GM23338 (cell line): ENCODE measurements around the gene LIME1. TPM values are rescaled to one million over a fixed set of nuclear protein-coding genes. Genes with fewer than 3 reads are reported as not detected.
A peak's percentile ranks its signal among the peaks of the same experiment; 100 is the strongest.

ENCODE experiments used
- ATAC-seq: fragments of 200-7000 bp; cut with Tn5 transposase; 3 replicates; pipeline ENCODE4 v1.9.1; 2020
- DNase-seq: peaks from one replicate; pipeline ENCODE4 v3.0.0-alpha.2; 2015; ENCODE audit warnings: low spot score
- H2AFZ ChIP-seq: fragments of 200-600 bp; sonication (generic); 2 replicates; pipeline ENCODE4 v1.8.0; 2016; ENCODE audit warnings: antibody characterized with exemption, mild to moderate bottlenecking, moderate library complexity
- H3F3A ChIP-seq: fragments of 200-600 bp; sonication (generic); replicated peaks from 2 replicates; pipeline ENCODE4 v1.8.0; 2017; ENCODE audit warnings: antibody characterized with exemption, mixed run types, low read depth
- H3K27ac ChIP-seq: fragments of 200-600 bp; sonication (generic); 2 replicates; pipeline ENCODE4 v1.6.1; 2016; ENCODE audit warnings: low read depth
- H3K27me3 ChIP-seq: fragments of 200-600 bp; sonication (generic); 2 replicates; pipeline ENCODE4 v1.8.0; 2016; ENCODE audit warnings: mild to moderate bottlenecking, mixed run types, moderate library complexity; ENCODE audit not compliant: insufficient read depth
- H3K36me3 ChIP-seq: fragments of 200-600 bp; sonication (generic); 2 replicates; pipeline ENCODE4 v1.8.0; 2016; ENCODE audit warnings: mild to moderate bottlenecking; ENCODE audit not compliant: insufficient read depth
- H3K4me1 ChIP-seq: fragments of 200-600 bp; sonication (generic); 2 replicates; pipeline ENCODE4 v1.8.0; 2016; ENCODE audit warnings: mild to moderate bottlenecking, moderate library complexity; ENCODE audit not compliant: insufficient read depth
- H3K4me2 ChIP-seq: fragments of 200-600 bp; sonication (generic); 2 replicates; pipeline ENCODE4 v1.7.1; 2017; ENCODE audit warnings: mixed run types
- H3K4me3 ChIP-seq: fragments of 200-600 bp; sonication (generic); 2 replicates; pipeline ENCODE4 v1.6.1; 2016; ENCODE audit warnings: mixed run types
- H3K79me2 ChIP-seq: fragments of 200-600 bp; sonication (generic); replicated peaks from 2 replicates; pipeline ENCODE4 v1.8.0; 2017; ENCODE audit warnings: mild to moderate bottlenecking; ENCODE audit not compliant: insufficient read depth
- H3K9me2 ChIP-seq: fragments of 200-600 bp; sonication (generic); 2 replicates; pipeline ENCODE4 v1.8.0; 2017; ENCODE audit not compliant: insufficient read depth
- H4K20me1 ChIP-seq: fragments of 200-600 bp; sonication (generic); replicated peaks from 2 replicates; pipeline ENCODE4 v1.8.0; 2017; ENCODE audit warnings: mild to moderate bottlenecking; ENCODE audit not compliant: insufficient read depth
- H3K27ac Mint-ChIP-seq: 2 replicates; pipeline ENCODE4 v1.8.0; 2020; ENCODE audit warnings: inconsistent platforms, mild to moderate bottlenecking, moderate library complexity, mixed read lengths
- H3K27me3 Mint-ChIP-seq: 3 replicates; pipeline ENCODE4 v1.8.0; 2022; ENCODE audit warnings: low read depth, mild to moderate bottlenecking, moderate library complexity, mixed read lengths, inconsistent platforms; ENCODE audit not compliant: insufficient read depth, poor library complexity
- H3K36me3 Mint-ChIP-seq: 3 replicates; pipeline ENCODE4 v1.8.0; 2021; ENCODE audit warnings: low read depth, mild to moderate bottlenecking, inconsistent platforms, moderate library complexity, mixed read lengths
- H3K4me1 Mint-ChIP-seq: 3 replicates; pipeline ENCODE4 v1.8.0; 2020; ENCODE audit warnings: mild to moderate bottlenecking, inconsistent platforms, mixed read lengths
- H3K4me3 Mint-ChIP-seq: 3 replicates; pipeline ENCODE4 v1.8.0; 2021; ENCODE audit warnings: moderate library complexity, mild to moderate bottlenecking, inconsistent platforms, mixed read lengths
- H3K9me3 Mint-ChIP-seq: 3 replicates; pipeline ENCODE4 v1.8.0; 2020; ENCODE audit warnings: moderate library complexity, mild to moderate bottlenecking, inconsistent platforms, mixed read lengths
- CREB1 ChIP-seq: fragments of 250-450 bp; sonication (Bioruptor Pico); IDR thresholded peaks from 2 replicates; pipeline ENCODE4 v1.5.0; 2020; ENCODE audit warnings: low read depth, mild to moderate bottlenecking, moderate library complexity
- EZH2 ChIP-seq: fragments of 200-600 bp; sonication (generic); IDR thresholded peaks from one replicate; pipeline ENCODE4 v1.8.0; 2017; ENCODE audit warnings: antibody characterized with exemption, mild to moderate bottlenecking, low read depth; ENCODE audit not compliant: unreplicated experiment
- EZH2phosphoT487 ChIP-seq: fragments of 200-600 bp; sonication (generic); IDR thresholded peaks from one replicate; pipeline ENCODE4 v1.8.1; 2018; ENCODE audit warnings: antibody characterized with exemption; ENCODE audit not compliant: unreplicated experiment
- JUNB ChIP-seq: IDR thresholded peaks from one replicate; pipeline ENCODE4 v1.6.1; 2016; ENCODE audit warnings: antibody characterized with exemption; ENCODE audit not compliant: unreplicated experiment
- NANOG ChIP-seq: IDR thresholded peaks from 2 replicates; pipeline ENCODE4 v1.6.1; 2016; ENCODE audit warnings: antibody characterized with exemption, borderline replicate concordance
- POLR2AphosphoS5 ChIP-seq: IDR thresholded peaks from 2 replicates; pipeline ENCODE4 v1.6.1; 2016; ENCODE audit warnings: antibody characterized with exemption, low read depth
- STAT1 ChIP-seq: IDR thresholded peaks from one replicate; pipeline ENCODE4 v1.6.1; 2016; ENCODE audit warnings: antibody characterized with exemption; ENCODE audit not compliant: unreplicated experiment
- ZNF331 ChIP-seq: fragments of 250-450 bp; sonication (Bioruptor Pico); IDR thresholded peaks from 2 replicates; pipeline ENCODE4 v1.5.0; 2020; ENCODE audit warnings: low read depth, mild to moderate bottlenecking, moderate library complexity
- polyA plus RNA-seq: library from polyadenylated mRNA; unstranded; fragments of >200 nt; fragmentation: Nextera tagmentation; extraction: Ambion mirVana; gene quantifications from 2 replicates; pipeline ENCODE4 v1.2.1, GENCODE V29; 2016
- total RNA-seq: library from RNA; depleted of rRNA; stranded (reverse); fragments of >200 nt; shearing (Covaris generic); gene quantifications from 2 replicates; pipeline ENCODE4 v1.2.3, GENCODE V29; 2014
- TF ChIP-seq, protein P1 (sequence below): fragments of 250-450 bp; sonication (Bioruptor Pico); IDR thresholded peaks from 2 replicates; pipeline ENCODE4 v1.5.0; 2020; ENCODE audit warnings: mild to moderate bottlenecking, moderate library complexity
- TF ChIP-seq, protein P2 (sequence below), 2 experiments: fragments of 200-600 bp in 1 of 2; sonication (generic) in 1 of 2; conservative IDR thresholded peaks; 2 replicates each; pipeline versions ENCODE4 v1.5.1 to v1.6.1; 2016 to 2017; ENCODE audit warnings: antibody characterized with exemption in 2 of 2, low read depth in 2 of 2, mild to moderate bottlenecking in 2 of 2, moderate library complexity in 1 of 2
- TF ChIP-seq, protein P3 (sequence below): IDR thresholded peaks from one replicate; pipeline ENCODE4 v1.6.1; 2018; ENCODE audit warnings: antibody characterized with exemption; ENCODE audit not compliant: unreplicated experiment

LIME1 gene
- total and polyA plus RNA-seq, 2 experiments from 2014 or later = 4.7 to 12.2 TPM

DNA sequence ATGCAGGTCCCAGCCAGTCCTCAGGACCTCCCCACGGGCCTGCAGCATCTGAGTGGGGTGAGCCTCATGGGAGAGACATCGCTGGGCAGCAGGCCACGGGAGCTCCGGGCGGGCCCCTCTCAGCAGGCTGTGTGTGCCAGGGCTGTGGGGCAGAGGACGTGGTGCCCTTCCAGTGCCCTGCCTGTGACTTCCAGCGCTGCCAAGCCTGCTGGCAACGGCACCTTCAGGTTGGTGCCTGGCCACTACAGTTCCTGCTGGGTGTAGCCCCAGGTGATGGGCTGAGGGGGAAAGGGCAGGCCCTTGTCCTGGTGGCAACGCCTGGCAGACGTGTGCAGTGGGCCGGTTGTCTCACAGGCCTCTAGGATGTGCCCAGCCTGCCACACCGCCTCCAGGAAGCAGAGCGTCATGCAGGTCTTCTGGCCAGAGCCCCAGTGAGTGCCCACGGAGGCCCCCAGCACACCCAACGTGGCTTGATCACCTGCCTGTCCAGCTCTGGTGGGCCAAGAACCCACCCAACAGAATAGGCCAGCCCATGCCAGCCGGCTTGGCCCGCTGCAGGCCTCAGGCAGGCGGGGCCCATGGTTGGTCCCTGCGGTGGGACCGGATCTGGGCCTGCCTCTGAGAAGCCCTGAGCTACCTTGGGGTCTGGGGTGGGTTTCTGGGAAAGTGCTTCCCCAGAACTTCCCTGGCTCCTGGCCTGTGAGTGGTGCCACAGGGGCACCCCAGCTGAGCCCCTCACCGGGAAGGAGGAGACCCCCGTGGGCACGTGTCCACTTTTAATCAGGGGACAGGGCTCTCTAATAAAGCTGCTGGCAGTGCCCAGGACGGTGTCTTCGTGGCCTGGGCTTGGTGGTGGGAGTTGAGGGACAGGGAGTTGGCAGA, 40.8 kb upstream of the LIME1 start (continued):
- TF ChIP-seq, protein P1, sequence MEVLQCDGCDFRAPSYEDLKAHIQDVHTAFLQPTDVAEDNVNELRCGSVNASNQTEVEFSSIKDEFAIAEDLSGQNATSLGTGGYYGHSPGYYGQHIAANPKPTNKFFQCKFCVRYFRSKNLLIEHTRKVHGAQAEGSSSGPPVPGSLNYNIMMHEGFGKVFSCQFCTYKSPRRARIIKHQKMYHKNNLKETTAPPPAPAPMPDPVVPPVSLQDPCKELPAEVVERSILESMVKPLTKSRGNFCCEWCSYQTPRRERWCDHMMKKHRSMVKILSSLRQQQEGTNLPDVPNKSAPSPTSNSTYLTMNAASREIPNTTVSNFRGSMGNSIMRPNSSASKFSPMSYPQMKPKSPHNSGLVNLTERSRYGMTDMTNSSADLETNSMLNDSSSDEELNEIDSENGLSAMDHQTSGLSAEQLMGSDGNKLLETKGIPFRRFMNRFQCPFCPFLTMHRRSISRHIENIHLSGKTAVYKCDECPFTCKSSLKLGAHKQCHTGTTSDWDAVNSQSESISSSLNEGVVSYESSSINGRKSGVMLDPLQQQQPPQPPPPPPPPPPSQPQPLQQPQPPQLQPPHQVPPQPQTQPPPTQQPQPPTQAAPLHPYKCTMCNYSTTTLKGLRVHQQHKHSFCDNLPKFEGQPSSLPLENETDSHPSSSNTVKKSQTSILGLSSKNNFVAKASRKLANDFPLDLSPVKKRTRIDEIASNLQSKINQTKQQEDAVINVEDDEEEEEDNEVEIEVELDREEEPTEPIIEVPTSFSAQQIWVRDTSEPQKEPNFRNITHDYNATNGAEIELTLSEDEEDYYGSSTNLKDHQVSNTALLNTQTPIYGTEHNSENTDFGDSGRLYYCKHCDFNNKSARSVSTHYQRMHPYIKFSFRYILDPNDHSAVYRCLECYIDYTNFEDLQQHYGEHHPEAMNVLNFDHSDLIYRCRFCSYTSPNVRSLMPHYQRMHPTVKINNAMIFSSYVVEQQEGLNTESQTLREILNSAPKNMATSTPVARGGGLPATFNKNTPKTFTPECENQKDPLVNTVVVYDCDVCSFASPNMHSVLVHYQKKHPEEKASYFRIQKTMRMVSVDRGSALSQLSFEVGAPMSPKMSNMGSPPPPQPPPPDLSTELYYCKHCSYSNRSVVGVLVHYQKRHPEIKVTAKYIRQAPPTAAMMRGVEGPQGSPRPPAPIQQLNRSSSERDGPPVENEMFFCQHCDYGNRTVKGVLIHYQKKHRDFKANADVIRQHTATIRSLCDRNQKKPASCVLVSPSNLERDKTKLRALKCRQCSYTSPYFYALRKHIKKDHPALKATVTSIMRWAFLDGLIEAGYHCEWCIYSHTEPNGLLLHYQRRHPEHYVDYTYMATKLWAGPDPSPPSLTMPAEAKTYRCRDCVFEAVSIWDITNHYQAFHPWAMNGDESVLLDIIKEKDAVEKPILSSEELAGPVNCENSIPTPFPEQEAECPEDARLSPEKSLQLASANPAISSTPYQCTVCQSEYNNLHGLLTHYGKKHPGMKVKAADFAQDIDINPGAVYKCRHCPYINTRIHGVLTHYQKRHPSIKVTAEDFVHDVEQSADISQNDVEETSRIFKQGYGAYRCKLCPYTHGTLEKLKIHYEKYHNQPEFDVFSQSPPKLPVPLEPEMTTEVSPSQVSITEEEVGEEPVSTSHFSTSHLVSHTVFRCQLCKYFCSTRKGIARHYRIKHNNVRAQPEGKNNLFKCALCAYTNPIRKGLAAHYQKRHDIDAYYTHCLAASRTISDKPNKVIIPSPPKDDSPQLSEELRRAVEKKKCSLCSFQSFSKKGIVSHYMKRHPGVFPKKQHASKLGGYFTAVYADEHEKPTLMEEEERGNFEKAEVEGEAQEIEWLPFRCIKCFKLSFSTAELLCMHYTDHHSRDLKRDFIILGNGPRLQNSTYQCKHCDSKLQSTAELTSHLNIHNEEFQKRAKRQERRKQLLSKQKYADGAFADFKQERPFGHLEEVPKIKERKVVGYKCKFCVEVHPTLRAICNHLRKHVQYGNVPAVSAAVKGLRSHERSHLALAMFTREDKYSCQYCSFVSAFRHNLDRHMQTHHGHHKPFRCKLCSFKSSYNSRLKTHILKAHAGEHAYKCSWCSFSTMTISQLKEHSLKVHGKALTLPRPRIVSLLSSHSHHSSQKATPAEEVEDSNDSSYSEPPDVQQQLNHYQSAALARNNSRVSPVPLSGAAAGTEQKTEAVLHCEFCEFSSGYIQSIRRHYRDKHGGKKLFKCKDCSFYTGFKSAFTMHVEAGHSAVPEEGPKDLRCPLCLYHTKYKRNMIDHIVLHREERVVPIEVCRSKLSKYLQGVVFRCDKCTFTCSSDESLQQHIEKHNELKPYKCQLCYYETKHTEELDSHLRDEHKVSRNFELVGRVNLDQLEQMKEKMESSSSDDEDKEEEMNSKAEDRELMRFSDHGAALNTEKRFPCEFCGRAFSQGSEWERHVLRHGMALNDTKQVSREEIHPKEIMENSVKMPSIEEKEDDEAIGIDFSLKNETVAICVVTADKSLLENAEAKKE = no peak
- TF ChIP-seq EZH2phosphoT487 (no peak), CREB1 (CRISPR knock-in tag) (no peak), POLR2AphosphoS5 (no peak), EZH2 (no peak), NANOG (no peak), STAT1 (no peak), ZNF331 (no peak), JUNB (no peak)

DNA sequence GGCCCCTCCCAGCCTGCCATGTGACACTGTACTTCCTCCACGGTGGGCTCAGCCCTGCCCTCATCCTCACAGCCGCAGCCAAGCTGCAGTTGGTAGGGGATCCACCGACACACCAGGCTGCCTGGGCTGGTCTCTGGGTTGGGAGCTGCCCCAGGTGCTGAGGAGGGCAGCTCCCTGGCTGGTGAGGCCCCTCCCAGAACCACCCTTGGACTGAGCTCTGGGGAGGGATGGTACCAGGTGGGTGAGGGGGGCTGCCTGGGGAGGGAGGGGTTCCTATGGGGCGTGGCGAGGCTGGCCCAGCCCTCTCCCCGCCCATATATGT, 40.2 kb upstream of the LIME1 start:
- H3K27ac Mint-ChIP-seq = no peak overlapping the region
- TF ChIP-seq, protein P2, sequence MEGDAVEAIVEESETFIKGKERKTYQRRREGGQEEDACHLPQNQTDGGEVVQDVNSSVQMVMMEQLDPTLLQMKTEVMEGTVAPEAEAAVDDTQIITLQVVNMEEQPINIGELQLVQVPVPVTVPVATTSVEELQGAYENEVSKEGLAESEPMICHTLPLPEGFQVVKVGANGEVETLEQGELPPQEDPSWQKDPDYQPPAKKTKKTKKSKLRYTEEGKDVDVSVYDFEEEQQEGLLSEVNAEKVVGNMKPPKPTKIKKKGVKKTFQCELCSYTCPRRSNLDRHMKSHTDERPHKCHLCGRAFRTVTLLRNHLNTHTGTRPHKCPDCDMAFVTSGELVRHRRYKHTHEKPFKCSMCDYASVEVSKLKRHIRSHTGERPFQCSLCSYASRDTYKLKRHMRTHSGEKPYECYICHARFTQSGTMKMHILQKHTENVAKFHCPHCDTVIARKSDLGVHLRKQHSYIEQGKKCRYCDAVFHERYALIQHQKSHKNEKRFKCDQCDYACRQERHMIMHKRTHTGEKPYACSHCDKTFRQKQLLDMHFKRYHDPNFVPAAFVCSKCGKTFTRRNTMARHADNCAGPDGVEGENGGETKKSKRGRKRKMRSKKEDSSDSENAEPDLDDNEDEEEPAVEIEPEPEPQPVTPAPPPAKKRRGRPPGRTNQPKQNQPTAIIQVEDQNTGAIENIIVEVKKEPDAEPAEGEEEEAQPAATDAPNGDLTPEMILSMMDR (conservative IDR thresholded peaks at IDR 0.05; ENCODE audit: low read depth in 2 of 2) = no peak
- TF ChIP-seq, protein P3, sequence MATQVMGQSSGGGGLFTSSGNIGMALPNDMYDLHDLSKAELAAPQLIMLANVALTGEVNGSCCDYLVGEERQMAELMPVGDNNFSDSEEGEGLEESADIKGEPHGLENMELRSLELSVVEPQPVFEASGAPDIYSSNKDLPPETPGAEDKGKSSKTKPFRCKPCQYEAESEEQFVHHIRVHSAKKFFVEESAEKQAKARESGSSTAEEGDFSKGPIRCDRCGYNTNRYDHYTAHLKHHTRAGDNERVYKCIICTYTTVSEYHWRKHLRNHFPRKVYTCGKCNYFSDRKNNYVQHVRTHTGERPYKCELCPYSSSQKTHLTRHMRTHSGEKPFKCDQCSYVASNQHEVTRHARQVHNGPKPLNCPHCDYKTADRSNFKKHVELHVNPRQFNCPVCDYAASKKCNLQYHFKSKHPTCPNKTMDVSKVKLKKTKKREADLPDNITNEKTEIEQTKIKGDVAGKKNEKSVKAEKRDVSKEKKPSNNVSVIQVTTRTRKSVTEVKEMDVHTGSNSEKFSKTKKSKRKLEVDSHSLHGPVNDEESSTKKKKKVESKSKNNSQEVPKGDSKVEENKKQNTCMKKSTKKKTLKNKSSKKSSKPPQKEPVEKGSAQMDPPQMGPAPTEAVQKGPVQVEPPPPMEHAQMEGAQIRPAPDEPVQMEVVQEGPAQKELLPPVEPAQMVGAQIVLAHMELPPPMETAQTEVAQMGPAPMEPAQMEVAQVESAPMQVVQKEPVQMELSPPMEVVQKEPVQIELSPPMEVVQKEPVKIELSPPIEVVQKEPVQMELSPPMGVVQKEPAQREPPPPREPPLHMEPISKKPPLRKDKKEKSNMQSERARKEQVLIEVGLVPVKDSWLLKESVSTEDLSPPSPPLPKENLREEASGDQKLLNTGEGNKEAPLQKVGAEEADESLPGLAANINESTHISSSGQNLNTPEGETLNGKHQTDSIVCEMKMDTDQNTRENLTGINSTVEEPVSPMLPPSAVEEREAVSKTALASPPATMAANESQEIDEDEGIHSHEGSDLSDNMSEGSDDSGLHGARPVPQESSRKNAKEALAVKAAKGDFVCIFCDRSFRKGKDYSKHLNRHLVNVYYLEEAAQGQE = peak; percentile 47
- no peaks in the 10 kb centered on the region for H4K20me1 ChIP-seq
- H3K9me3 Mint-ChIP-seq = peaks cover 14% of the 10 kb centered on the region; the same call in 2 of the 3 replicates
- H3K27me3 Mint-ChIP-seq = peaks cover 32% of the 10 kb centered on the region
- no peaks in the 10 kb centered on the region for H3K27me3 ChIP-seq
- peaks cover 3% of the 10 kb centered on the region; the same call in 2 of the 3 replicates for H3K4me1 Mint-ChIP-seq
- H2AFZ ChIP-seq = no peak overlapping the region
- no peaks in the 10 kb centered on the region for H3K4me1 ChIP-seq
- no peak overlapping the region for H3K27ac ChIP-seq
- peaks cover 4% of the 10 kb centered on the region; the same call in 1 of the 2 replicates for H3F3A ChIP-seq
- DNase-seq = peak; percentile 82
- peak overlapping the region; percentile 88 for H3K4me2 ChIP-seq
- H3K4me3 Mint-ChIP-seq = peak overlapping the region; percentile 61; the same call in 2 of the 3 replicates
- peak overlapping the region; percentile 65 for H3K4me3 ChIP-seq
- ATAC-seq = peak; percentile 82
- H3K79me2 ChIP-seq = no peaks in the 10 kb centered on the region
- no peaks in the 10 kb centered on the region for H3K9me2 ChIP-seq
- peaks cover 26% of the 10 kb centered on the region for H3K36me3 Mint-ChIP-seq
- no peaks in the 10 kb centered on the region for H3K36me3 ChIP-seq
